GM19467 (cell line): ENCODE measurements around the gene DUOXA2.
"Not testable (repeated sequence)": the region's sequence is repeated elsewhere in the genome, so short reads cannot be mapped to it uniquely, and the experiment has no call there.

ENCODE experiments used
- ATAC-seq: cut with Tn5 transposase; IDR thresholded peaks from one replicate; pipeline ENCODE4 v1.9.1; 2021; ENCODE audit warnings: mild to moderate bottlenecking, moderate library complexity; ENCODE audit not compliant: unreplicated experiment

The DUOXA2 gene

DNA sequence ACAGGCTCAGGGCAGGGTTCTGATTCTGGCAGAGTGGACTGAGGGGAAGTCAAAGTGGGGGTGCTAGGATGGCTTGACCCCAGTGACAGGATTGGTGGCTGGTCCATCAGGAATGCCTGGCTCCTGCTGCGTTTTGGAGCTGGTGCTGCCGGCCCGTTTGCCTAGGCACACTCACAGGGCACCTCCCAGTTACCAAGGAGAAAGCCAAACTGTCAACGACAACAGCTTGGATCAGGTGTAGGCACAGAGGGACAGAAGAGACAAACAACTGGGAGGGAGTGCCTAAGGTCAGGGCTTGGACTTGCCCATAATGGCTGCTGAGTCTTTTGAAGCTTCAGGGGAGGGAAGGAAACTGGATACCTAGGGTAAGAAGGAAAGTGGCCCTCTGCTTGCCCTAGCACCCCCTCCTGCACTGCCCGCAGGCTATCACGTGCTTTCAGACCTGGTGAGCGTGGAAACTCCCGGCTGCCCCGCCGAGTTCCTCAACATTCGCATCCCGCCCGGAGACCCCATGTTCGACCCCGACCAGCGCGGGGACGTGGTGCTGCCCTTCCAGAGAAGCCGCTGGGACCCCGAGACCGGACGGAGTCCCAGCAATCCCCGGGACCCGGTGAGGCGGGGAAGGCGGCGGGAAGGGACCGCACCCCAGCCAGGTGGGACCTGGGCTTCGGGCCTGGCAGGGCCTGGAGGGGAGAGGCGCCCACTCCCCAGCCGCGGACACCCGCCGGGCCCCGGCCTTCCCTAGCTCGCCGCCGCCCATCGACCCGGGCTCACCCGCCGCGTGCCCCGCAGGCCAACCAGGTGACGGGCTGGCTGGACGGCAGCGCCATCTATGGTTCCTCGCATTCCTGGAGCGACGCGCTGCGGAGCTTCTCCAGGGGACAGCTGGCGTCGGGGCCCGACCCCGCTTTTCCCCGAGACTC lies 20.8 kb downstream of the DUOXA2 start:
- no peak for ATAC-seq

DNA sequence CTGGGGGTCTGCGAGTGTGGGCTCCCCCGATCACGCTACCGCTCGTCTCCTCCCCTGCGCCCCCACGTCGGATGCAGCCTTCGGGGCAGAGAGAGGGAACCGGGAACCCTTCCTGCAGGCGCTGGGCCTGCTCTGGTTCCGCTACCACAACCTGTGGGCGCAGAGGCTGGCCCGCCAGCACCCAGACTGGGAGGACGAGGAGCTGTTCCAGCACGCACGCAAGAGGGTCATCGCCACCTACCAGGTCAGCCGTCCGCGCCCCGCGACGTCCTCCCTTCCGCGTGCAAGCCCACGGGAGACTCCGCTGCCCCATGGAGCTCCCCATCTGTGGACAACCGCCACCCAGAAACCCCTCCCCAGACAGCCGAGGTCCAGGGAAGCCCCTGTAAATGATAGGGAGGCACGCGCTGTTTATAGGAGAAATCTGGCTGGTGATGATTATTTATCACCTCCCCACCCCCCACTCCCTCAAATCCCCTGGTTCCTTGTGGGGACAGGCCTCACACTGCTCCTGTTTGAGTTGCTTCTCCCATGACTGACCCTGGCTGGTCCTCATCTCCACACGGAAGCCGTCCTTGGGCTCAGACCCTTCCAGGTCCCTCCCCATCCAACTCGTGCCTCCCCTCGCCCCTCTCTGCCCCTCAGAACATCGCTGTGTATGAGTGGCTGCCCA lies 21.7 kb downstream of the DUOXA2 start:
- ATAC-seq = not testable (repeated sequence)

DNA sequence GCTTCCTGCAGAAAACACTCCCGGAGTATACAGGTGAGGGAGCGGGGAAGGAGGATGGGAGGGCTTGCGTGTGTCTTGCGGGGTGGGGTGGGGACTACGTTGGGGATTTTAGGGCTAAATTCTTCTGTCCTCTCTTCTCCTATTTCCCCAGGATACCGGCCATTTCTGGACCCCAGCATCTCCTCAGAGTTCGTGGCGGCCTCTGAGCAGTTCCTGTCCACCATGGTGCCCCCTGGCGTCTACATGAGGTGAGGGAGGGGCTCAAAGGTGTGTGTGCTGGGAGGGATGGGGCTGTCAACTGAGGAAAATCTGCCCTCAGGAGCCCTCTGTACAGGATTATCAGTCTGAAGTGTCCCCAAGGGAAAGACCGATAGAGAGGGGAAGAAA lies 22.2 kb downstream of the DUOXA2 start:
- ATAC-seq = no peak

DNA sequence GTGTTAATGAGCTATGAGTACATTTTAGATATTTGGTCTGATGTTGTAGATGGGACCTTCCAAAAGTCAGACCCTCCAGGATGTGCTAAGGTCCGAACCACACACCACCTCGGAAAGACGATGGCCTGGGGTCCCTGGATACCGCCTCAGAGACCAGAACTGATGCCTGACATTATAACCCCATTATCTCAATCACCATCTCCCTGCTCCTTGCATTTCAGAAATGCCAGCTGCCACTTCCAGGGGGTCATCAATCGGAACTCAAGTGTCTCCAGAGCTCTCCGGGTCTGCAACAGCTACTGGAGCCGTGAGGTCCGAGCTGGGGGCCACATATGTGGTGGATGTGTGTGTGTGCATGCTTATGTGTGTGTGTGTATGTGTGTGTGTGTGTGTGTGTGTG lies 23.6 kb downstream of the DUOXA2 start:
- ATAC-seq = no peak

DNA sequence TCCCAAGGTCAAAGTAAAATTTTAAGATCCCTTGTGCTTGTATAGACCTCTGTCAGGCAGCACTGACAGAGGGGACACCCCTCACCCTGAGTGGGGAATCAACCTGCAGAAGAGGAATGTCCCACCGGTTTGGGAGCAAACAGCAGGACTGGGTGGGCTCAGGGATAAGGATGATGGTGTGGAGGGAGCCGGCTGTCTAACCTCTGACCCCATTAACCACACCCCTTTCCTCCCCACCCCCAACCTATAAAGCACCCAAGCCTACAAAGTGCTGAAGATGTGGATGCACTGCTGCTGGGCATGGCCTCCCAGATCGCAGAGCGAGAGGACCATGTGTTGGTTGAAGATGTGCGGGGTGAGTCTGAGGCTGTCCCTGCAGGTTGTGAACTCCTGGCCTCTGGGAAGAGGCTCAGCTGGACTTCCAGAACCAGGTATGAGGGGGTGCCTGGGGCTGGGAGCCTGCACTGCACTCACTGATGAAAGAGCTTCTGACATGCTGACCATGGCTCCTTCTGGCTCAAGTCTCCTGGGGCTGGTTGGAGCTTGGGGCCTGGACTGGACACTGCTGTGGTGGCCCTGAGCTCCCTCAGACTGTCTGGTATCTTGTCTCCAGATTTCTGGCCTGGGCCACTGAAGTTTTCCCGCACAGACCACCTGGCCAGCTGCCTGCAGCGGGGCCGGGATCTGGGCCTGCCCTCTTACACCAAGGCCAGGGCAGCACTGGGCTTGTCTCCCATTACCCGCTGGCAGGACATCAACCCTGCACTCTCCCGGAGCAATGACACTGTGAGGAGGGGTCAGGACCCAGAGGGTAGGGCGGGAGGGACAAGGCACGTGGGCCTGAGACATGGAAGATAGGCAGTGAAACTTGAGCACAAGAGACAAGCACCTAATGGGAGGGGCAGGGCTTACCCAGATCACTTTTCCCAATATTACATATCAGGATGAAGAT lies 25.0 kb downstream of the DUOXA2 start:
- no peak for ATAC-seq

DNA sequence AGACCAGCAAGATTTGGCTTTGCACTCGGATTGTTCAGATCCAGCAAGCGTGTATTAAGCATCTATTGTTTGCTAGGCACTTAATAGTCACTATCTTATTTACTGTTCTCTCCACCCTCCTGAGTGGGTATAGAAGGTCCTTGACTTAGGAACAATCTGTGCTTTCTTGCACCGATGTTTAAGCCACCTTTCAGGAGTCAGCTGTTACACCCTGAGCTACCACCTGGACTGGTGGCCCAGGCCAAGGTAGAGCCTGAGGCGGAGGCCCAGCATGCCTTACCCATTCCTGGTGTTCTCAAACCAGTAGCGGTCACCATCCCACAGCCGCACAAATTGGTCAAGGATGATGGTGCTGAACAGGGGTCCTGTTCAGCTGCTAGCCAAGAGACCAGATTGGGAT lies 25.6 kb downstream of the DUOXA2 start:
- ATAC-seq = no peak

DNA sequence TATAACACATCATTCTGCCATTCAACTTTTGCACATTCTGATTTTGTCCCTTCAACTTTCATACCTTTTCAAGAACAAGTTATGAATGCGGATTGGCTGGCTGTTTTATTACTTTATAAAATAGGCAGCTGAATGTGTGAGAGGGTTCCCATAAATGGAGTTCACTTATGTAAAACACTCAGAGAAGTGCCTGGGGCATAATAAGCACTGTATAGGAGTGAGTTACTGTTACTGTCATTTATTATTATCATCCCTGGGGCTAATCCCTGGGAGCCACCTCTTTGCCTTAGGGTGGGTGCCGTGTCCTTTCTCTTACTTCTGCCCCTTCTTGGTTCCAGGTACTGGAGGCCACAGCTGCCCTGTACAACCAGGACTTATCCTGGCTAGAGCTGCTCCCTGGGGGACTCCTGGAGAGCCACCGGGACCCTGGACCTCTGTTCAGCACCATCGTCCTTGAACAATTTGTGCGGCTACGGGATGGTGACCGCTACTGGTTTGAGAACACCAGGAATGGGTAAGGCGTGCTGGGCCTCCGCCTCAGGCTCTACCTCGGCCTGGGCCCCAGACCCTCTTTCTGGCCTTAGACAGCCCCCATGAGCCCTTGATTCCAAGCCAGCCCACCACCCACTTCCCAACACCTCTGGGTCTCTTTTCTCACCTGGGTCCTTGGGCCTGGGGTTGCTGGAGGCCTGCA lies 26.6 kb downstream of the DUOXA2 start:
- ATAC-seq = no peak

DNA sequence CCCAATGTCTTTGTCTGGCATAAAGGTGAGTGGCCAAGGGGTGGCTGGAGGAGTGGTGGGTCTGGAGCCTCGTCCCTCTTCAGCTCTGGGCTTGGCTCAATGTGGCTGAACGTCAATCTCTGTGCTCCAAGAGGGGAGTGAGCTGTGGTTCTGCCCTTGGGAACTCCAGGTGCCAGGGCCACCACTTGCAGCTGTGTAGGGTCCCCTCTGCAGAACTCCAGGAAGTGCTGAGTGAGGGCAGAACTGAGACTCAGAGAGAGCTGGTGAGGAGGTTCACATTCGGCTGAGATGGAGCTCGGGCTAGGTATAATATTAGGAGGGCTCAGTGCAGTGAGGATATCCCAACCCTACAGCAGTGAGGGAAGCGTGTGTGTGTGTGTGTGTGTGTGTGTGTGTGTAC lies 27.3 kb downstream of the DUOXA2 start:
- ATAC-seq = no peak

DNA sequence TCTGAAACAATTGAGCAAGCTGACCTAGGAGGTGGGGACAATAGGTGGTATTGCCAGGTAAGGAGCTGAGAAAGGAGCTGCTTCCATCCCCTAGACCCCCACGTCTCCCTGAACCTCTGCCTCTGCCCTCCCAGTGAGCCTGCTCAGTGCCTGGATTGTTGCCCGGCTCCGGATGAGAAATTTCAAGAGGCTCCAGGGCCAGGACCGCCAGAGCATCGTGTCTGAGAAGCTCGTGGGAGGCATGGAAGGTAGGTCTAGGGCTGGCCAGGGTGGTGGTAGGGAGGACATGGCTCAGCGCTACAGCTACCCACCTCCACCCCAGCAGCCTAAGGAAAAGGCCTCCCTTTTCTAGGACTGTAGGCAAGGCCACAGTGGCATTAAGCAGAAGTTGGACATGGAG lies 28.9 kb downstream of the DUOXA2 start:
- no peak for ATAC-seq

DNA sequence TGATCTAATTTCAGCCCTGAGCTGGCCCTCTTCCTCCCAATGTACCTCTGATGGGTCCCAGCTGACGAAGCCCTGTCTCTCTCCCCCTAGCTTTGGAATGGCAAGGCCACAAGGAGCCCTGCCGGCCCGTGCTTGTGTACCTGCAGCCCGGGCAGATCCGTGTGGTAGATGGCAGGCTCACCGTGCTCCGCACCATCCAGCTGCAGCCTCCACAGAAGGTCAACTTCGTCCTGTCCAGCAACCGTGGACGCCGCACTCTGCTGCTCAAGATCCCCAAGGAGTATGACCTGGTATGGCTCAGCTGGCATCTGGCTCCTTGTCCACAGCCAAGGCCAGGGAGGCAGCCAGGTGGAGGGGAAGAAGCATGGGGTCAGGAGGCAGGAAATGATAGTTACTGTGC lies 29.8 kb downstream of the DUOXA2 start:
- ATAC-seq = no peak

DNA sequence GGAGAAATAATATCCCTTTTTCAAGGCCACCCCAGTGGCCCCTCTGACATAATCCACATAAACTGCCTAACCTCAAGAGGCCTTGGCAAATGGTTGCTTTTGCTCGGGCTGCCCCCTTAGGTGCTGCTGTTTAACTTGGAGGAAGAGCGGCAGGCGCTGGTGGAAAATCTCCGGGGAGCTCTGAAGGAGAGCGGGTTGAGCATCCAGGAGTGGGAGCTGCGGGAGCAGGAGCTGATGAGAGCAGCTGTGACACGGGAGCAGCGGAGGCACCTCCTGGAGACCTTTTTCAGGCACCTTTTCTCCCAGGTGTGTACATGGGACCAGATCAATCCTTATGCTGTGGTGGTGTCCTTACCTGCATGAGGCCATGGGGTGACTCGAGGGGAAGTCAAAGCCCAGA lies 30.6 kb downstream of the DUOXA2 start:
- no peak for ATAC-seq

DNA sequence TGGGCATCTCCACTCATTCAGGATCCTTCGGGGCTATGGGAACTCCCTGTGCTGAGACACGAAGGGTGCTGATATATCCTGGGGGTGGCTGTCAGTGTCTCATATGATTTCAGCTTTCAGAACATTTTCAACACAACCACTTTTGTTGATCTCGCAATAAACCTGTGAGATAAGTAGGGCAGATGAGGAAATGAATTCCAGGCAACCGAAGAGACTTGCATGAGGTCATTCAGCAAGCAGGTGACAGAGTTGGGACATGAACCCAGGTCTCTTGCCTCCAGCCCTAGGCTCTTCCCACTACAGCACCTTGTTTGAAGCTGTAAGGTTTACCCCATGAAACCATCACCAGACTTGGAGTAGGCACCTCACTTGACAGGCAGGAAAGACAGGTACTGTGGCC lies 32.3 kb downstream of the DUOXA2 start:
- no peak for ATAC-seq

DNA sequence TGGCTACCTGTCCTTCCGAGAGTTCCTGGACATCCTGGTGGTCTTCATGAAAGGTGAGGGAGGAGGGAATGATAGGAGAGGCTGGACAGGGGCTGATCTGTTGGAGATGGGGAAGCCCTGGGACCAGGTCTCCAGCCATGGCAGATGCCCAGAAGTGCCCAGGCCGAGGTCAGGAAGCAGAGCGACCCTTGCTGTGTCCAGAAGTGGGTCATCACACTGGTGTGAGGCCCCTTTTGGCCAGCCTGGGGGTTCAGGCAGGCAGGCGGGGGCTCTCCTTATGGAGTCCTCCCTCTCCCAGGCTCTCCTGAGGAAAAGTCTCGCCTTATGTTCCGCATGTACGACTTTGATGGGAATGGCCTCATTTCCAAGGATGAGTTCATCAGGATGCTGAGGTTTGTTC lies 33.5 kb downstream of the DUOXA2 start:
- ATAC-seq = no peak

DNA sequence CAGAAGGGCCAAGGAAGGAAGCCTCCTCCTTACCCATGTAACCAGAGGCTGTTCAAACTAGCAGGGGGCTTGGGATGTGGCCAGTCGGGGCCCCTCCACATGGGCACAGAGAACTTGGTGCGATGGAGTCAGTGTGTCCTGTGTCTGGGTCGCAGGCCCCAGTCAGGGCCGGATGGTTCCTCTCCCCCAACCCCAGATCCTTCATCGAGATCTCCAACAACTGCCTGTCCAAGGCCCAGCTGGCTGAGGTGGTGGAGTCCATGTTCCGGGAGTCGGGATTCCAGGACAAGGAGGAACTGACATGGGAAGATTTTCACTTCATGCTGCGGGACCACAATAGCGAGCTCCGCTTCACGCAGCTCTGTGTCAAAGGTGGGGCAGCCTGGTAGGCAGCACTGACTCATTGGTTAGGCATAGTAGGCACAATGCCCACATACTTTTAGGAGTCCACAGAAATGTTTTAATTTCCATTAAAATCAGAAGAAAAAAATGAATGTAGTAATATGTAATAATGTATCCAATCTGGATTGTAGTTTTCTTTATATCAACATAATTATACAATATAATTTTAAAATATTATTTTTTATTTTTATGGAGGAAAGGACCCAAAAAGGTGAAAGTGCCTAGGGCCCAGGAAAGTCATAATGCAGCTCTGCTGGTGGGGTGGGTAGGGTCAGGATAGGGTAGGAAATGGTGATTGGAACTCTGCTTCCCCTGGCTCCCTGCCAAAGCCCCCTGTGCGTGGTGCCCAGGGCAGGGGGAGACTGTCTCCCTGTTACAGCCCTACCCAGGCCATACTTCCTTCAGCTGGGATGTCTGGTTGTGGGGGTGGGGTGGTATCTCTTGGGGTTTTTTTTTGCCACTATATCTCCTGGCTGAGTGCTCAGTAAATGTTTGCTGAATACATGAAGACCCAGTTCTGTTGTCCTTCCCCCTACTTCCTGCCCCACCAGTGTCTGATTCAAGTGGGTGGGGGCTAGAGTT lies 34.2 kb downstream of the DUOXA2 start:
- ATAC-seq = no peak

DNA sequence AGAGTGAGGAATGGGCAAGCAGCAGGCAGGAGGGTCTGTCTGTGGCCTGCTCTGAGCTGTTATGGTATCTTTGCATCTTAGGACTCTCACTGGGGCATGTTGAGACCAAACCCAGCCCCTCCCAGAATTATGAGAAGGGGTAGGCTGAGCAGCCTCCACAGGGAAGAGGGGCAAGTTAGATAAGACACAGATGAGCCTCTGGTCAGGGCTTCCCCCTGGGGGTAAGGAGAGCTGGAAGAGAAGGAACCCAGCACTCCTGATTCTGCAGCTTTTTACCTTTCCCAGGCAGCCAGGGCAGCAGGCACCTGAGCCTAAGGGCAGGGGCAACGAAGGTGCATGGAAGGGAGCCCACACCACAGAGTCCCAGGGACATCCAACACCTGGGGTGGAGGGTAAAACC lies 34.9 kb downstream of the DUOXA2 start:
- ATAC-seq = no peak

DNA sequence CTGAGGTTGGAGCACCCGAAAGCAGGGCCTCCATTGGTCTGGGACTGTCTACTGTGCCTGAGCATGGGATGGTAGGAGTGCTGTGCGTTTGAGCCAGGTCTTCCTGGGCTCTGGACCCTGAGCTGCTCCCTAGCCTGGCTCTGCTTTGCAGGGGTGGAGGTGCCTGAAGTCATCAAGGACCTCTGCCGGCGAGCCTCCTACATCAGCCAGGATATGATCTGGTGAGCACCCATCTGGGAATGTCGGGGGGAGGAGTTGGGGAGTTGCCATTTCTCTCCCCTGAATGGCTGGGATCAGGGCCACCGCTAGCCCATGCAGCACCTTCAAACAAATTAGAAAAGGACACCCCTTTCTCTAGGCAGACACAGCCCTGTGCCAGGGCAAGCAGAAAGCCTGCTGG lies 36.4 kb downstream of the DUOXA2 start:
- no peak for ATAC-seq

DNA sequence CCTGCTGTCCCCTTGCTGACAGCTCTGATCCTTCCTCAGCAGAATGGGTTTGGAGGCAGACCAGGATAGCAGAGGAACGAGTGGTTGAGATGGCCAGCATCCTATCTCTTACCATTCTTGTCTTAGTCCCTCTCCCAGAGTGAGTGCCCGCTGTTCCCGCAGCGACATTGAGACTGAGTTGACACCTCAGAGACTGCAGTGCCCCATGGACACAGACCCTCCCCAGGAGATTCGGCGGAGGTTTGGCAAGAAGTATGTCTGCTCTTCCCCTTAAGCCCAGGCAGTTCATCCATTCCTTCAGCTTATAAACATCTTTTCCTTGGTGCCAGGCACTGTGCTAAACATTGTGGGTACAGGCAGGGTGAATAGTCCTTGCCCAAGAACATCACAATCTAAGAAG lies 36.9 kb downstream of the DUOXA2 start:
- ATAC-seq = no peak

DNA sequence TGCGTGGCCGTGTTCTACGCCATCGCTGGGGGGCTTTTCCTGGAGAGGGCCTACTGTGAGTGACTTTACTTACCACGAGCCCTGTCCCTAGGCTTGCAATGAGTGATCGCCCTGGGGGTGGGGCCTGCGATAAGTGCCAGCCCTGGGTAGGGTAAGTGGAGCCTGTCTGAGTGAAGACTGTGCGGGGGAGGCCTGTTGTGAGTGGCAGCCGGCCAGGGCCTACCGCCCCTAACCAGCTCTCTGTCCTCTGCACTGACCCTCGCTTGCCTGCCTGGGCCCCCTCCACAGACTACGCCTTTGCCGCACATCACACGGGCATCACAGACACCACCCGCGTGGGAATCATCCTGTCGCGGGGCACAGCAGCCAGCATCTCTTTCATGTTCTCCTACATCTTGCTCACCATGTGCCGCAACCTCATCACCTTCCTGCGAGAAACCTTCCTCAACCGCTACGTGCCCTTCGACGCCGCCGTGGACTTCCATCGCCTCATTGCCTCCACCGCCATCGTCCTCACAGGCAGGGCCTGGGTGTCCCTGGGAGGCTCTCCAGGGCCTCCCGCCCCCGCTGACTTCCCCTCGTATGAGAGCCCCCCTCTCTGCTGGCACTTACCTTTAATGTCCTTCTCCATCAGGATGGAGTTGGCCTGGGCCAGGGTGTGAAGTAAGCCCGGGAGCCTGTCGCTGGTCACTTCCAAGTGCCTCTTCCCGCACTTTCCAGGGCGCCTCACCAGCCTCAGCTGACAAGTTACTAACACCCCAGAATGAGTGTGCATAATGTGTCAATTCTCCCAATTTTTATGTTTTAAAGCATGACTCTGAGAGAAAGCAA lies 38.1 kb downstream of the DUOXA2 start:
- no peak for ATAC-seq

DNA sequence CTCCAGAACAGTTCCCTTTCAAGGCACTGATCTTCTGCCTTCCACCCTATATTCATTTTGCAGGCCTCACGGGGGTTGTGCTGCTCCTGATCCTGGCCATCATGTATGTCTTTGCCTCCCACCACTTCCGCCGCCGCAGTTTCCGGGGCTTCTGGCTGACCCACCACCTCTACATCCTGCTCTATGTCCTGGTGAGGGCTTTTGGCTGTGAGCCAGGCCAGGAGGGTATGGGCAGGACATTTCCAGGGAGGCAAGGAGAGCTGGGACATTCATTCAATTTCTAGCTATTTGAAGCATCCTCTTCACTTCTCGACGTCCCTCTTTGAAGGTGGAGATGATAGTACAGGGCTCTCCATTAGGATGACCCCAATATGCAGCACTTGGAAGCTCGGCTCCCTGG lies 41.6 kb downstream of the DUOXA2 start:
- ATAC-seq = no peak
